Neural progenitor cell (in vitro differentiated cells): Measurements from ENCODE around the gene ABHD1.

ENCODE experiments used
- EZH2 ChIP-seq: fragments of 200-600 bp; sonication (generic); IDR thresholded peaks from 2 replicates; pipeline ENCODE4 v1.6.1; 2017; ENCODE audit warnings: antibody characterized with exemption, mild to moderate bottlenecking, moderate library complexity
- TF ChIP-seq, protein P1 (sequence below): fragments of 200-600 bp; sonication (generic); IDR thresholded peaks from 2 replicates; pipeline ENCODE4 v1.5.1; 2017; ENCODE audit warnings: antibody characterized with exemption, mild to moderate bottlenecking

DNA sequence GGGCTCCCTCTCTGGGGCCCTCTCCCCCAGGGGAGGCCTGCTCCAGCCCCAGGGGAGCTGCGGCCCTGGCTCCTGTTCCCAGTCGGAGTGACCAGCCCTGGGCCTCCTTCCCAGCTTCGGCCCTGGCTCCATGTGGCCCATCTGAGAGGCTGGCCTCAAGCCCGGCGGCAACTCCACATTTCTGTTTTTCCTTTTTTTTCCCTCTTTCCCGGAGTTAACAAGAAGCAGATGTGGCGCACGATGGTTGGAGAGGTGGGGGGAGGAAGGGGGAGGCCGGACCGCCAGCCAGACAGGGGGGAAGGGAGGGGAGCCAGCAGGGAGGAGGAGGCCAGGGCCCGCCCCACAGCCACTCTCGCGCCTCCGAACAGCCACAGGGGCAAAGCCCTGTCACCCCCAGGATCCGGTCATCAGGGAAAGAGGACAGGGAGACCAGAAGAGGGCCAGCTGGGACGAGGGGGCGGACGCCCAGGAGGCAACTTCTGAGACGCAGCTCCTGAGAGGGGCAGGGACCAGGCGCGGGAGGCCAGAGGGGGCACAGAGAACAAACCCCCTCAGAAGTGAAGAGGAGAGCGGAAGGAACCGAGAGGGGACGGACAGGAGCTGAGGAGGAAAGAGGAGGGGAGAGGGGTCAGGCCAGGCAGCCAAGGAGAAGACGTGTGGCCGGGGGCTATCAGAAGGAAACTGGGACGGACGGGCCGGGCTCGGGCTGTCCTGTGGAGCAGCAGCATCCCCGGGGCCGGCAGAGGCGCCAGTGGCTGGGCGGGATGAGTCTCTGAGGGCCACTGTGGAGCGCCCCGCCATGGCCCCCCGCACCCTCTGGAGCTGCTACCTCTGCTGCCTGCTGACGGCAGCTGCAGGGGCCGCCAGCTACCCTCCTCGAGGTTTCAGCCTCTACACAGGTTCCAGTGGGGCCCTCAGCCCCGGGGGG lies 45.1 kb upstream of the ABHD1 start, which contains the start of gene EMILIN1:
- TF ChIP-seq, protein P1, sequence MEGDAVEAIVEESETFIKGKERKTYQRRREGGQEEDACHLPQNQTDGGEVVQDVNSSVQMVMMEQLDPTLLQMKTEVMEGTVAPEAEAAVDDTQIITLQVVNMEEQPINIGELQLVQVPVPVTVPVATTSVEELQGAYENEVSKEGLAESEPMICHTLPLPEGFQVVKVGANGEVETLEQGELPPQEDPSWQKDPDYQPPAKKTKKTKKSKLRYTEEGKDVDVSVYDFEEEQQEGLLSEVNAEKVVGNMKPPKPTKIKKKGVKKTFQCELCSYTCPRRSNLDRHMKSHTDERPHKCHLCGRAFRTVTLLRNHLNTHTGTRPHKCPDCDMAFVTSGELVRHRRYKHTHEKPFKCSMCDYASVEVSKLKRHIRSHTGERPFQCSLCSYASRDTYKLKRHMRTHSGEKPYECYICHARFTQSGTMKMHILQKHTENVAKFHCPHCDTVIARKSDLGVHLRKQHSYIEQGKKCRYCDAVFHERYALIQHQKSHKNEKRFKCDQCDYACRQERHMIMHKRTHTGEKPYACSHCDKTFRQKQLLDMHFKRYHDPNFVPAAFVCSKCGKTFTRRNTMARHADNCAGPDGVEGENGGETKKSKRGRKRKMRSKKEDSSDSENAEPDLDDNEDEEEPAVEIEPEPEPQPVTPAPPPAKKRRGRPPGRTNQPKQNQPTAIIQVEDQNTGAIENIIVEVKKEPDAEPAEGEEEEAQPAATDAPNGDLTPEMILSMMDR, result no peak
- TF ChIP-seq EZH2, result no peak
